MM.1S (cell line): Measurements from ENCODE around the gene IGF1R.

ENCODE experiments used
- CTCF ChIP-seq: fragments of 300-600 bp; sonication (generic); IDR thresholded peaks from 2 replicates; pipeline ENCODE4 v1.5.1; 2016; ENCODE audit warnings: antibody characterized with exemption, low read length, mixed read lengths
- EZH2 ChIP-seq: fragments of 300-600 bp; sonication (generic); optimal IDR thresholded peaks from 2 replicates; pipeline ENCODE3; 2017; ENCODE audit warnings: low read depth, mild to moderate bottlenecking, antibody characterized with exemption, low read length, mixed read lengths

- no peak for TF ChIP-seq CTCF
- no peak for TF ChIP-seq EZH2
Observed at GRCh38 chr15:98842192-98842972, 194.0 kb downstream of the IGF1R start.
